Loucy (cell line): ENCODE results near the gene LHPP.

Experiments used
- H2AFZ ChIP-seq: fragments of 200-600 bp; sonication (generic); 2 replicates; pipeline ENCODE4 v1.6.0; 2016; ENCODE audit warnings: antibody characterized with exemption, mild to moderate bottlenecking, low read length, moderate library complexity
- H3F3A ChIP-seq: fragments of 200-600 bp; 2 replicates; pipeline ENCODE4 v1.6.0; 2016; ENCODE audit warnings: antibody characterized with exemption, low read depth, mild to moderate bottlenecking
- H3K27me3 ChIP-seq: fragments of 200-600 bp; sonication (generic); 2 replicates; pipeline ENCODE4 v1.6.1; 2014; ENCODE audit warnings: low read length, mild to moderate bottlenecking; ENCODE audit not compliant: insufficient read depth, poor library complexity, severe bottlenecking
- H3K36me3 ChIP-seq: fragments of 200-600 bp; sonication (generic); 2 replicates; pipeline ENCODE4 v1.6.1; 2016; ENCODE audit warnings: low read length; ENCODE audit not compliant: insufficient read depth
- H3K4me1 ChIP-seq: fragments of 200-600 bp; sonication (generic); 2 replicates; pipeline ENCODE4 v1.5.1; 2014; ENCODE audit warnings: low read length, mild to moderate bottlenecking; ENCODE audit not compliant: insufficient read depth, poor library complexity, severe bottlenecking
- H3K4me2 ChIP-seq: fragments of 200-600 bp; sonication (generic); 2 replicates; pipeline ENCODE4 v1.6.0; 2014; ENCODE audit warnings: antibody characterized with exemption, low read length, low read depth, mild to moderate bottlenecking; ENCODE audit not compliant: poor library complexity, severe bottlenecking
- H3K4me3 ChIP-seq: fragments of 200-600 bp; sonication (generic); 2 replicates; pipeline ENCODE4 v1.5.1; 2014; ENCODE audit warnings: low read length, mild to moderate bottlenecking, mixed read lengths; ENCODE audit not compliant: poor library complexity, severe bottlenecking
- H3K79me2 ChIP-seq: fragments of 200-600 bp; sonication (generic); 2 replicates; pipeline ENCODE4 v1.6.1; 2014; ENCODE audit warnings: low read length; ENCODE audit not compliant: insufficient read depth
- H3K9ac ChIP-seq: fragments of 200-600 bp; sonication (generic); 2 replicates; pipeline ENCODE4 v1.6.0; 2014; ENCODE audit warnings: mild to moderate bottlenecking, low read depth, low read length, moderate library complexity; ENCODE audit not compliant: poor library complexity, severe bottlenecking
- H3K9me2 ChIP-seq: fragments of 200-600 bp; sonication (generic); replicated peaks from 2 replicates; pipeline ENCODE4 v1.6.1; 2016; ENCODE audit warnings: low read depth, low read length, mixed read lengths
- H3K9me3 ChIP-seq: fragments of 200-600 bp; sonication (generic); 2 replicates; pipeline ENCODE4 v1.6.1; 2014; ENCODE audit warnings: mild to moderate bottlenecking, antibody characterized with exemption, low read length, low read depth; ENCODE audit not compliant: insufficient read depth
- H4K20me1 ChIP-seq: fragments of 200-600 bp; sonication (generic); 2 replicates; pipeline ENCODE4 v1.6.0; 2014; ENCODE audit warnings: antibody characterized with exemption, low read length, mild to moderate bottlenecking; ENCODE audit not compliant: insufficient read depth, poor library complexity, severe bottlenecking
- CTCF ChIP-seq: fragments of 200-600 bp; sonication (generic); conservative IDR thresholded peaks from 2 replicates; pipeline ENCODE4 v1.5.1; 2014; ENCODE audit warnings: mild to moderate bottlenecking, antibody characterized with exemption, low read length
- EZH2phosphoT487 ChIP-seq: fragments of 200-600 bp; IDR thresholded peaks from 2 replicates; pipeline ENCODE4 v1.6.1; 2018; ENCODE audit warnings: antibody characterized with exemption, mild to moderate bottlenecking, moderate library complexity, borderline replicate concordance

LHPP gene

GRCh38 chr10:124628676-124629021 is 167.0 kb downstream of the LHPP start:
- Histone ChIP-seq H2AFZ (no peak overlapping the region), H3K9ac (no peak overlapping the region), H3K27me3 (no peaks in the 10 kb centered on the region), H3F3A (no peaks in the 10 kb centered on the region), H3K4me2 (no peak overlapping the region), H3K9me3 (no peaks in the 10 kb centered on the region), H3K4me1 (peaks cover 10% of the 10 kb centered on the region), H4K20me1 (peaks cover 13% of the 10 kb centered on the region), H3K36me3 (peaks cover 6% of the 10 kb centered on the region; the same call in 1 of the 2 replicates), H3K79me2 (peaks cover 53% of the 10 kb centered on the region; the same call in 1 of the 2 replicates), H3K4me3 (no peak overlapping the region), H3K9me2 (no peaks in the 10 kb centered on the region)
- TF ChIP-seq CTCF, result no peak
- TF ChIP-seq EZH2phosphoT487, result no peak

GRCh38 chr10:124629415-124629814 is 167.8 kb downstream of the LHPP start:
- peaks cover 56% of the 10 kb centered on the region; the same call in 1 of the 2 replicates for H3K79me2 ChIP-seq
- H3K9me3 ChIP-seq, result no peaks in the 10 kb centered on the region
- peaks cover 5% of the 10 kb centered on the region; the same call in 1 of the 2 replicates for H3K36me3 ChIP-seq
- H3K9ac ChIP-seq, result no peak overlapping the region
- H3K4me3 ChIP-seq, result no peak overlapping the region
- H3K4me1 ChIP-seq, result peaks cover 10% of the 10 kb centered on the region
- H3K9me2 ChIP-seq, result no peaks in the 10 kb centered on the region
- no peak overlapping the region for H2AFZ ChIP-seq
- no peak for TF ChIP-seq EZH2phosphoT487
- TF ChIP-seq CTCF, result no peak
- no peak overlapping the region for H3K4me2 ChIP-seq
- no peaks in the 10 kb centered on the region for H3K27me3 ChIP-seq
- H4K20me1 ChIP-seq, result peaks cover 13% of the 10 kb centered on the region
- H3F3A ChIP-seq, result no peaks in the 10 kb centered on the region

GRCh38 chr10:124629842-124630241 is 168.2 kb downstream of the LHPP start:
- no peak overlapping the region for H2AFZ ChIP-seq
- H3K4me1 ChIP-seq, result peaks cover 10% of the 10 kb centered on the region
- H3K27me3 ChIP-seq, result no peaks in the 10 kb centered on the region
- H4K20me1 ChIP-seq, result peaks cover 13% of the 10 kb centered on the region
- H3K4me3 ChIP-seq, result no peak overlapping the region
- H3F3A ChIP-seq, result no peaks in the 10 kb centered on the region
- H3K9me2 ChIP-seq, result no peaks in the 10 kb centered on the region
- no peak overlapping the region for H3K9ac ChIP-seq
- peaks cover 60% of the 10 kb centered on the region; the same call in 1 of the 2 replicates for H3K79me2 ChIP-seq
- H3K36me3 ChIP-seq, result peaks cover 9% of the 10 kb centered on the region; the same call in 1 of the 2 replicates
- no peak overlapping the region for H3K4me2 ChIP-seq
- H3K9me3 ChIP-seq, result no peaks in the 10 kb centered on the region
- TF ChIP-seq CTCF, result no peak
- no peak for TF ChIP-seq EZH2phosphoT487
